GM23338 (cell line): Measurements from ENCODE around the gene SLC25A48. TPM values are rescaled to one million over a fixed set of nuclear protein-coding genes. Genes with fewer than 3 reads are reported as not detected.

Experiments
- ATAC-seq: fragments of 200-7000 bp; cut with Tn5 transposase; 3 replicates; pipeline ENCODE4 v1.9.1; 2020
- DNase-seq: peaks from one replicate; pipeline ENCODE4 v3.0.0-alpha.2; 2015; ENCODE audit warnings: low spot score
- H2AFZ ChIP-seq: fragments of 200-600 bp; sonication (generic); 2 replicates; pipeline ENCODE4 v1.8.0; 2016; ENCODE audit warnings: antibody characterized with exemption, mild to moderate bottlenecking, moderate library complexity
- H3F3A ChIP-seq: fragments of 200-600 bp; sonication (generic); replicated peaks from 2 replicates; pipeline ENCODE4 v1.8.0; 2017; ENCODE audit warnings: antibody characterized with exemption, mixed run types, low read depth
- H3K27ac ChIP-seq: fragments of 200-600 bp; sonication (generic); 2 replicates; pipeline ENCODE4 v1.6.1; 2016; ENCODE audit warnings: low read depth
- H3K27me3 ChIP-seq: fragments of 200-600 bp; sonication (generic); 2 replicates; pipeline ENCODE4 v1.8.0; 2016; ENCODE audit warnings: mild to moderate bottlenecking, mixed run types, moderate library complexity; ENCODE audit not compliant: insufficient read depth
- H3K36me3 ChIP-seq: fragments of 200-600 bp; sonication (generic); 2 replicates; pipeline ENCODE4 v1.8.0; 2016; ENCODE audit warnings: mild to moderate bottlenecking; ENCODE audit not compliant: insufficient read depth
- H3K4me1 ChIP-seq: fragments of 200-600 bp; sonication (generic); 2 replicates; pipeline ENCODE4 v1.8.0; 2016; ENCODE audit warnings: mild to moderate bottlenecking, moderate library complexity; ENCODE audit not compliant: insufficient read depth
- H3K4me2 ChIP-seq: fragments of 200-600 bp; sonication (generic); 2 replicates; pipeline ENCODE4 v1.7.1; 2017; ENCODE audit warnings: mixed run types
- H3K4me3 ChIP-seq: fragments of 200-600 bp; sonication (generic); 2 replicates; pipeline ENCODE4 v1.6.1; 2016; ENCODE audit warnings: mixed run types
- H3K79me2 ChIP-seq: fragments of 200-600 bp; sonication (generic); replicated peaks from 2 replicates; pipeline ENCODE4 v1.8.0; 2017; ENCODE audit warnings: mild to moderate bottlenecking; ENCODE audit not compliant: insufficient read depth
- H3K9me2 ChIP-seq: fragments of 200-600 bp; sonication (generic); 2 replicates; pipeline ENCODE4 v1.8.0; 2017; ENCODE audit not compliant: insufficient read depth
- H4K20me1 ChIP-seq: fragments of 200-600 bp; sonication (generic); replicated peaks from 2 replicates; pipeline ENCODE4 v1.8.0; 2017; ENCODE audit warnings: mild to moderate bottlenecking; ENCODE audit not compliant: insufficient read depth
- H3K27ac Mint-ChIP-seq: 2 replicates; pipeline ENCODE4 v1.8.0; 2020; ENCODE audit warnings: inconsistent platforms, mild to moderate bottlenecking, moderate library complexity, mixed read lengths
- H3K27me3 Mint-ChIP-seq: 3 replicates; pipeline ENCODE4 v1.8.0; 2022; ENCODE audit warnings: low read depth, mild to moderate bottlenecking, moderate library complexity, mixed read lengths, inconsistent platforms; ENCODE audit not compliant: insufficient read depth, poor library complexity
- H3K36me3 Mint-ChIP-seq: 3 replicates; pipeline ENCODE4 v1.8.0; 2021; ENCODE audit warnings: low read depth, mild to moderate bottlenecking, inconsistent platforms, moderate library complexity, mixed read lengths
- H3K4me1 Mint-ChIP-seq: 3 replicates; pipeline ENCODE4 v1.8.0; 2020; ENCODE audit warnings: mild to moderate bottlenecking, inconsistent platforms, mixed read lengths
- H3K4me3 Mint-ChIP-seq: 3 replicates; pipeline ENCODE4 v1.8.0; 2021; ENCODE audit warnings: moderate library complexity, mild to moderate bottlenecking, inconsistent platforms, mixed read lengths
- H3K9me3 Mint-ChIP-seq: 3 replicates; pipeline ENCODE4 v1.8.0; 2020; ENCODE audit warnings: moderate library complexity, mild to moderate bottlenecking, inconsistent platforms, mixed read lengths
- CREB1 ChIP-seq: fragments of 250-450 bp; sonication (Bioruptor Pico); IDR thresholded peaks from 2 replicates; pipeline ENCODE4 v1.5.0; 2020; ENCODE audit warnings: low read depth, mild to moderate bottlenecking, moderate library complexity
- CTCF ChIP-seq, 2 experiments: fragments of 200-600 bp in 1 of 2; sonication (generic) in 1 of 2; conservative IDR thresholded peaks; 2 replicates each; pipeline versions ENCODE4 v1.5.1 to v1.6.1; 2016 to 2017; ENCODE audit warnings: antibody characterized with exemption in 2 of 2, low read depth in 2 of 2, mild to moderate bottlenecking in 2 of 2, moderate library complexity in 1 of 2
- EZH2 ChIP-seq: fragments of 200-600 bp; sonication (generic); IDR thresholded peaks from one replicate; pipeline ENCODE4 v1.8.0; 2017; ENCODE audit warnings: antibody characterized with exemption, mild to moderate bottlenecking, low read depth; ENCODE audit not compliant: unreplicated experiment
- EZH2phosphoT487 ChIP-seq: fragments of 200-600 bp; sonication (generic); IDR thresholded peaks from one replicate; pipeline ENCODE4 v1.8.1; 2018; ENCODE audit warnings: antibody characterized with exemption; ENCODE audit not compliant: unreplicated experiment
- JUNB ChIP-seq: IDR thresholded peaks from one replicate; pipeline ENCODE4 v1.6.1; 2016; ENCODE audit warnings: antibody characterized with exemption; ENCODE audit not compliant: unreplicated experiment
- NANOG ChIP-seq: IDR thresholded peaks from 2 replicates; pipeline ENCODE4 v1.6.1; 2016; ENCODE audit warnings: antibody characterized with exemption, borderline replicate concordance
- POLR2AphosphoS5 ChIP-seq: IDR thresholded peaks from 2 replicates; pipeline ENCODE4 v1.6.1; 2016; ENCODE audit warnings: antibody characterized with exemption, low read depth
- STAT1 ChIP-seq: IDR thresholded peaks from one replicate; pipeline ENCODE4 v1.6.1; 2016; ENCODE audit warnings: antibody characterized with exemption; ENCODE audit not compliant: unreplicated experiment
- ZNF114 ChIP-seq: fragments of 250-450 bp; sonication (Bioruptor Pico); IDR thresholded peaks from 2 replicates; pipeline ENCODE4 v1.5.0; 2020; ENCODE audit warnings: mild to moderate bottlenecking, moderate library complexity
- ZNF331 ChIP-seq: fragments of 250-450 bp; sonication (Bioruptor Pico); IDR thresholded peaks from 2 replicates; pipeline ENCODE4 v1.5.0; 2020; ENCODE audit warnings: low read depth, mild to moderate bottlenecking, moderate library complexity
- polyA plus RNA-seq: library from polyadenylated mRNA; unstranded; fragments of >200 nt; fragmentation: Nextera tagmentation; extraction: Ambion mirVana; gene quantifications from 2 replicates; pipeline ENCODE4 v1.2.1, GENCODE V29; 2016
- total RNA-seq: library from RNA; depleted of rRNA; stranded (reverse); fragments of >200 nt; shearing (Covaris generic); gene quantifications from 2 replicates; pipeline ENCODE4 v1.2.3, GENCODE V29; 2014
- TF ChIP-seq, protein P1 (sequence below): IDR thresholded peaks from 2 replicates; pipeline ENCODE4 v1.6.1; 2016; ENCODE audit warnings: antibody characterized with exemption
- TF ChIP-seq, protein P2 (sequence below): IDR thresholded peaks from one replicate; pipeline ENCODE4 v1.6.1; 2018; ENCODE audit warnings: antibody characterized with exemption; ENCODE audit not compliant: unreplicated experiment

Gene SLC25A48
- total and polyA plus RNA-seq, 2 experiments from 2014 or later, result 1.1 to 1.5 TPM

GRCh38 chr5:135877570-135878155 is 43.2 kb downstream of the SLC25A48 start:
- Histone ChIP-seq H4K20me1 (no peaks in the 10 kb centered on the region), H3K9me2 (no peaks in the 10 kb centered on the region), H3F3A (no peaks in the 10 kb centered on the region), H3K27me3 (no peaks in the 10 kb centered on the region), H3K4me3 (no peak overlapping the region), H3K4me1 (0 out of 2 replicates have a peak, but pooled peaks cover 5% of the 10 kb centered on the region), H2AFZ (no peak overlapping the region), H3K4me2 (no peak overlapping the region), H3K27ac (no peak overlapping the region), H3K79me2 (no peaks in the 10 kb centered on the region), H3K36me3 (no peaks in the 10 kb centered on the region)
- TF ChIP-seq CREB1 (CRISPR knock-in tag) (no peak), EZH2 (no peak), ZNF114 (no peak), JUNB (no peak), CTCF (conservative IDR thresholded peaks at IDR 0.05; ENCODE audit: low read depth in 2 of 2) (no peak), EZH2phosphoT487 (no peak), STAT1 (no peak), POLR2AphosphoS5 (no peak), ZNF331 (CRISPR knock-in tag) (no peak)
- no peak for DNase-seq
- Mint-ChIP-seq H3K4me3 (no peak overlapping the region), H3K9me3 (no peaks in the 10 kb centered on the region; the same call in 2 of the 3 replicates), H3K27me3 (peaks cover 9% of the 10 kb centered on the region), H3K4me1 (peaks cover 16% of the 10 kb centered on the region; the same call in 2 of the 3 replicates), H3K27ac (no peak overlapping the region), H3K36me3 (no peaks in the 10 kb centered on the region)
- ATAC-seq, result no peak

DNA sequence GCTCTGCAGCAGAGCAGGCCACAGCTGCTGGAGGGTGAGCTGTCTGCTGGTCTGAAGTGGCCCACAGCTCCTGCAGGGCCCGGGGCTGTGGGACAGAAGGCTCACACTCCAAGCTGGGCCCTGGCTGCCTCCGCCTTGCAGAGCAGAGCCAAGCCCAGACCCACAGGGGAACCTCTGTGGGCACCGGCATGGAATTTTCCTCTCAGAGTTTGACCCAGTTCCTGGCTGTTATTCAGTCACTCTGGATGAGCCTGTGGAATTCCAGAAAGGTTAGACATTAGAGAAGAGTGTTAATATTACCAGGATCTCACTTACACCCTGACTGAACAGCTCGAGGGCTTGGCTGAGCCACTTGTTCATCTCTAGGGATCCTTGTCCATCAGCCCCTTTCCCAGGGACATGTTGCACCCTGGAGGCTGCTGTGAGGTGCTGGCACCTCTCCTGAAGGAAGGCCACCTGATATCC is 43.7 kb downstream of the SLC25A48 start:
- Histone ChIP-seq H3F3A (no peaks in the 10 kb centered on the region), H3K4me2 (no peak overlapping the region), H3K36me3 (no peaks in the 10 kb centered on the region), H3K79me2 (no peaks in the 10 kb centered on the region), H3K4me1 (0 out of 2 replicates have a peak, but pooled peaks cover 5% of the 10 kb centered on the region), H3K4me3 (no peak overlapping the region), H3K27me3 (no peaks in the 10 kb centered on the region), H4K20me1 (no peaks in the 10 kb centered on the region), H3K27ac (no peak overlapping the region), H2AFZ (no peak overlapping the region), H3K9me2 (no peaks in the 10 kb centered on the region)
- no peak overlapping the region for H3K4me3 Mint-ChIP-seq
- ATAC-seq (no peak), DNase-seq (no peak)
- peaks cover 16% of the 10 kb centered on the region; the same call in 2 of the 3 replicates for H3K4me1 Mint-ChIP-seq
- H3K27me3 Mint-ChIP-seq, result peaks cover 9% of the 10 kb centered on the region
- no peak overlapping the region for H3K27ac Mint-ChIP-seq
- no peaks in the 10 kb centered on the region for H3K36me3 Mint-ChIP-seq
- H3K9me3 Mint-ChIP-seq, result no peaks in the 10 kb centered on the region; the same call in 2 of the 3 replicates
- no peak for TF ChIP-seq POLR2AphosphoS5
- TF ChIP-seq CTCF (conservative IDR thresholded peaks at IDR 0.05; ENCODE audit: low read depth in 2 of 2), result no peak
- TF ChIP-seq, protein P1, sequence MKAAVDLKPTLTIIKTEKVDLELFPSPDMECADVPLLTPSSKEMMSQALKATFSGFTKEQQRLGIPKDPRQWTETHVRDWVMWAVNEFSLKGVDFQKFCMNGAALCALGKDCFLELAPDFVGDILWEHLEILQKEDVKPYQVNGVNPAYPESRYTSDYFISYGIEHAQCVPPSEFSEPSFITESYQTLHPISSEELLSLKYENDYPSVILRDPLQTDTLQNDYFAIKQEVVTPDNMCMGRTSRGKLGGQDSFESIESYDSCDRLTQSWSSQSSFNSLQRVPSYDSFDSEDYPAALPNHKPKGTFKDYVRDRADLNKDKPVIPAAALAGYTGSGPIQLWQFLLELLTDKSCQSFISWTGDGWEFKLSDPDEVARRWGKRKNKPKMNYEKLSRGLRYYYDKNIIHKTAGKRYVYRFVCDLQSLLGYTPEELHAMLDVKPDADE, result no peak
- TF ChIP-seq ZNF114, result no peak
- no peak for TF ChIP-seq CREB1 (CRISPR knock-in tag)
- TF ChIP-seq NANOG, result no peak
- no peak for TF ChIP-seq EZH2
- no peak for TF ChIP-seq EZH2phosphoT487
- TF ChIP-seq JUNB, result no peak
- no peak for TF ChIP-seq STAT1
- TF ChIP-seq ZNF331 (CRISPR knock-in tag), result no peak
- TF ChIP-seq, protein P2, sequence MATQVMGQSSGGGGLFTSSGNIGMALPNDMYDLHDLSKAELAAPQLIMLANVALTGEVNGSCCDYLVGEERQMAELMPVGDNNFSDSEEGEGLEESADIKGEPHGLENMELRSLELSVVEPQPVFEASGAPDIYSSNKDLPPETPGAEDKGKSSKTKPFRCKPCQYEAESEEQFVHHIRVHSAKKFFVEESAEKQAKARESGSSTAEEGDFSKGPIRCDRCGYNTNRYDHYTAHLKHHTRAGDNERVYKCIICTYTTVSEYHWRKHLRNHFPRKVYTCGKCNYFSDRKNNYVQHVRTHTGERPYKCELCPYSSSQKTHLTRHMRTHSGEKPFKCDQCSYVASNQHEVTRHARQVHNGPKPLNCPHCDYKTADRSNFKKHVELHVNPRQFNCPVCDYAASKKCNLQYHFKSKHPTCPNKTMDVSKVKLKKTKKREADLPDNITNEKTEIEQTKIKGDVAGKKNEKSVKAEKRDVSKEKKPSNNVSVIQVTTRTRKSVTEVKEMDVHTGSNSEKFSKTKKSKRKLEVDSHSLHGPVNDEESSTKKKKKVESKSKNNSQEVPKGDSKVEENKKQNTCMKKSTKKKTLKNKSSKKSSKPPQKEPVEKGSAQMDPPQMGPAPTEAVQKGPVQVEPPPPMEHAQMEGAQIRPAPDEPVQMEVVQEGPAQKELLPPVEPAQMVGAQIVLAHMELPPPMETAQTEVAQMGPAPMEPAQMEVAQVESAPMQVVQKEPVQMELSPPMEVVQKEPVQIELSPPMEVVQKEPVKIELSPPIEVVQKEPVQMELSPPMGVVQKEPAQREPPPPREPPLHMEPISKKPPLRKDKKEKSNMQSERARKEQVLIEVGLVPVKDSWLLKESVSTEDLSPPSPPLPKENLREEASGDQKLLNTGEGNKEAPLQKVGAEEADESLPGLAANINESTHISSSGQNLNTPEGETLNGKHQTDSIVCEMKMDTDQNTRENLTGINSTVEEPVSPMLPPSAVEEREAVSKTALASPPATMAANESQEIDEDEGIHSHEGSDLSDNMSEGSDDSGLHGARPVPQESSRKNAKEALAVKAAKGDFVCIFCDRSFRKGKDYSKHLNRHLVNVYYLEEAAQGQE, result no peak
